H1 (cell line): Measurements from ENCODE around the gene SMO. TPM values are rescaled to one million over a fixed set of nuclear protein-coding genes. Genes with fewer than 3 reads are reported as not detected.

ENCODE experiments used
- CTCF ChIA-PET: fragments of 300-600 bp; sonication (Branson Sonifier 250); formaldehyde crosslinking; loops from one replicate; lab custom pipeline; 2021; ENCODE audit not compliant: partially characterized antibody; lab: Charles Lee
- POLR2A ChIA-PET: fragments of 300-600 bp; sonication (Branson Sonifier 250); formaldehyde crosslinking; loops from one replicate; lab custom pipeline; 2021; ENCODE audit warnings: inconsistent platforms; ENCODE audit not compliant: partially characterized antibody; lab: Charles Lee
- DNase-seq, 2 experiments: peaks; one replicate each; pipeline versions ENCODE4 v3.0.0 to v3.0.0-alpha.2; 2010 to 2022; ENCODE audit warnings: low spot score in 2 of 2, low read depth in 1 of 2, mixed read lengths in 1 of 2
- FAIRE-seq: peaks from 2 replicates; lab custom pipeline; 2011; peaks lifted over from hg19 to GRCh38; lab: Jason Lieb, UNC
- H2AFZ ChIP-seq: 2 replicates; pipeline ENCODE4 v1.8.1; 2012; ENCODE audit warnings: low read length, inconsistent platforms
- H2AK5ac ChIP-seq: 2 replicates; pipeline ENCODE4 v1.6.1; 2013; ENCODE audit warnings: low read depth, low read length
- H2BK120ac ChIP-seq: replicated peaks from 2 replicates; pipeline ENCODE3; 2013; ENCODE audit warnings: low read depth, low read length, inconsistent platforms
- H2BK12ac ChIP-seq: 2 replicates; pipeline ENCODE4 v1.6.1; 2013; ENCODE audit warnings: low read depth, low read length
- H2BK15ac ChIP-seq: 2 replicates; pipeline ENCODE4 v1.6.1; 2013; ENCODE audit warnings: low read length
- H2BK20ac ChIP-seq: 2 replicates; pipeline ENCODE4 v1.6.1; 2013; ENCODE audit warnings: low read length
- H2BK5ac ChIP-seq: 2 replicates; pipeline ENCODE4 v1.6.1; 2013; ENCODE audit warnings: low read depth, low read length
- H3K14ac ChIP-seq: 2 replicates; pipeline ENCODE4 v1.6.1; 2013; ENCODE audit warnings: inconsistent platforms; ENCODE audit not compliant: insufficient read length
- H3K18ac ChIP-seq: 2 replicates; pipeline ENCODE4 v1.6.1; 2013; ENCODE audit warnings: low read length; ENCODE audit errors: extremely low read depth
- H3K23ac ChIP-seq: 2 replicates; pipeline ENCODE4 v1.6.1; 2013; ENCODE audit warnings: inconsistent platforms; ENCODE audit not compliant: insufficient read length
- H3K23me2 ChIP-seq: 2 replicates; pipeline ENCODE4 v1.6.1; 2013; ENCODE audit warnings: low read depth, low read length
- H3K27ac ChIP-seq: 2 replicates; pipeline ENCODE4 v1.6.1; 2011; ENCODE audit warnings: low read depth, low read length, inconsistent platforms
- H3K27me3 ChIP-seq, 4 experiments: replicated peaks in 1 of 4; 1 replicate in 1 of 4; 2 replicates in 3 of 4; pipeline versions ENCODE4 v1.6.1 to v1.8.1; 2011 to 2013; ENCODE audit warnings: low read length in 3 of 4, mild to moderate bottlenecking in 3 of 4, inconsistent platforms in 2 of 4, mixed read lengths in 2 of 4, moderate library complexity in 1 of 4; ENCODE audit not compliant: control insufficient read depth in 3 of 4, insufficient read depth in 3 of 4; ENCODE audit errors: extremely low read depth in 1 of 4
- H3K36me3 ChIP-seq, 4 experiments: 2 replicates each; pipeline versions ENCODE4 v1.6.1 to v1.8.1; 2011 to 2013; ENCODE audit warnings: mild to moderate bottlenecking in 4 of 4, low read length in 3 of 4, moderate library complexity in 2 of 4, control low read depth in 1 of 4, inconsistent platforms in 1 of 4; ENCODE audit not compliant: insufficient read depth in 4 of 4, control insufficient read depth in 2 of 4
- H3K4ac ChIP-seq: replicated peaks from 2 replicates; pipeline ENCODE3; 2013; ENCODE audit warnings: low read length, low read depth, mixed read lengths, inconsistent platforms; ENCODE audit not compliant: insufficient read length
- H3K4me1 ChIP-seq, 4 experiments: replicated peaks in 1 of 4; 1 replicate in 1 of 4; 2 replicates in 3 of 4; pipeline versions ENCODE4 v1.6.1 to v1.8.1; 2011 to 2013; ENCODE audit warnings: low read length in 3 of 4, inconsistent platforms in 2 of 4, mixed read lengths in 1 of 4; ENCODE audit not compliant: insufficient read depth in 4 of 4, control insufficient read depth in 3 of 4
- H3K4me2 ChIP-seq, 2 experiments: 2 replicates each; pipeline versions ENCODE4 v1.6.1 to v1.8.1; 2011 to 2013; ENCODE audit warnings: low read depth in 2 of 2, low read length in 2 of 2, control low read depth in 1 of 2, inconsistent platforms in 1 of 2, mild to moderate bottlenecking in 1 of 2; ENCODE audit not compliant: insufficient read depth in 1 of 2
- H3K4me3 ChIP-seq, 4 experiments: fragments of 200-600, 300-600 bp in 1 of 4; sonication (generic), shearing (Covaris generic), sonication (Bioruptor Twin) in 1 of 4; 2 replicates each; pipeline versions ENCODE4 v1.5.1 to v1.8.1; 2011 to 2016; ENCODE audit warnings: low read length in 4 of 4, low read depth in 3 of 4, control low read depth in 2 of 4, inconsistent platforms in 2 of 4, mild to moderate bottlenecking in 2 of 4, mixed read lengths in 1 of 4, moderate library complexity in 1 of 4; ENCODE audit not compliant: insufficient read depth in 2 of 4; ENCODE audit errors: extremely low read depth in 1 of 4
- H3K56ac ChIP-seq: replicated peaks from 2 replicates; pipeline ENCODE3; 2013; ENCODE audit warnings: low read depth, mild to moderate bottlenecking, mixed read lengths, low read length, inconsistent platforms; ENCODE audit not compliant: insufficient read length
- H3K79me1 ChIP-seq: 2 replicates; pipeline ENCODE4 v1.6.1; 2013; ENCODE audit warnings: low read depth, low read length, control low read depth
- H3K79me2 ChIP-seq, 2 experiments: 2 replicates each; pipeline versions ENCODE4 v1.6.1 to v1.8.1; 2012 to 2013; ENCODE audit warnings: low read length in 2 of 2, mild to moderate bottlenecking in 2 of 2, inconsistent platforms in 1 of 2; ENCODE audit not compliant: insufficient read depth in 2 of 2, control insufficient read depth in 1 of 2
- H3K9ac ChIP-seq, 4 experiments: replicated peaks in 1 of 4; 1 replicate in 1 of 4; 2 replicates in 3 of 4; pipeline versions ENCODE4 v1.6.1 to v1.8.1; 2011 to 2013; ENCODE audit warnings: low read depth in 3 of 4, low read length in 3 of 4, control low read depth in 2 of 4, mild to moderate bottlenecking in 2 of 4, moderate library complexity in 2 of 4, inconsistent platforms in 1 of 4; ENCODE audit errors: extremely low read depth in 1 of 4
- H3K9me3 ChIP-seq, 2 experiments: 2 replicates each; pipeline versions ENCODE4 v1.6.1 to v1.8.1; 2012 to 2013; ENCODE audit warnings: mild to moderate bottlenecking in 2 of 2, moderate library complexity in 2 of 2, control low read depth in 1 of 2, inconsistent platforms in 1 of 2, low read depth in 1 of 2, low read length in 1 of 2, mixed read lengths in 1 of 2; ENCODE audit not compliant: insufficient read depth in 2 of 2
- H4K20me1 ChIP-seq, 2 experiments: replicated peaks in 1 of 2; 2 replicates each; pipeline versions ENCODE3 to v1.8.1; 2011 to 2013; ENCODE audit warnings: inconsistent platforms in 2 of 2, low read length in 2 of 2, mild to moderate bottlenecking in 1 of 2; ENCODE audit not compliant: insufficient read depth in 2 of 2, control insufficient read depth in 1 of 2
- H4K5ac ChIP-seq: 2 replicates; pipeline ENCODE4 v1.6.1; 2013; ENCODE audit warnings: low read length, low read depth, mixed read lengths, inconsistent platforms; ENCODE audit not compliant: insufficient read length
- H4K8ac ChIP-seq: 2 replicates; pipeline ENCODE4 v1.8.0; 2013; ENCODE audit warnings: mild to moderate bottlenecking, moderate library complexity, low read length, inconsistent platforms; ENCODE audit not compliant: insufficient read depth; ENCODE audit errors: extremely low read depth
- H4K91ac ChIP-seq: replicated peaks from 2 replicates; pipeline ENCODE3; 2013; ENCODE audit warnings: low read length, mixed read lengths, inconsistent platforms; ENCODE audit not compliant: insufficient read length
- WGBS, 2 experiments: shearing (Covaris generic) in 1 of 2; methylation state at CpG; one replicate each; pipeline versions ENCODE4 v1.1.6 to v1.1.7; 2013 to 2015; ENCODE audit warnings: low lambda C conversion rate in 2 of 2, mixed read lengths in 2 of 2, inconsistent platforms in 1 of 2, low coverage in 1 of 2, missing lambda C conversion rate in 1 of 2; ENCODE audit not compliant: insufficient replicate concordance in 2 of 2, insufficient coverage in 1 of 2, insufficient read length in 1 of 2; ENCODE audit errors: extremely low coverage in 1 of 2, missing lambda C conversion rate in 1 of 2; 5-methylcytosine and 5-hydroxymethylcytosine counted together
- polyA plus RNA-seq, 7 experiments: library from polyadenylated mRNA; depleted of rRNA in 3 of 7; stranded (reverse) in 5 of 7; unstranded in 2 of 7; fragments of >200 nt in 5 of 7; fragments of 200-250 nt in 2 of 7; gene quantifications; 1 replicate in 5 of 7; 2 replicates in 1 of 7; 4 replicates in 1 of 7; pipeline versions ENCODE4 v1.2.1 to v1.2.3, GENCODE V29; 2011 to 2013; ENCODE audit warnings: missing spikeins in 2 of 7, mixed read lengths in 2 of 7
- total RNA-seq: library from RNA; stranded (reverse); fragmentation: NEBNext Ultra II Directional; extraction: Animal tissue kit (Norgen Biotek cat#: 25700); gene quantifications from 2 replicates; pipeline ENCODE4 v1.2.1, GENCODE V29; 2021

The SMO gene
- total and polyA plus RNA-seq, 2 of the 8 experiments (the other 6 are each of a cell fraction or from before 2014, with no cell fraction given): 64.5 to 67.6 TPM

- H2BK5ac ChIP-seq: peak overlapping the region; percentile 62; the same call in 1 of the 2 replicates
- H4K20me1 ChIP-seq: peaks cover 0 to 2% of the 10 kb centered on the region in 2 experiments
- ChIA-PET CTCF (interaction anchor here (0.9 to 9.1 kb wide), 6 partner anchors 22 to 144 kb away, joined by 3 to 142 read pairs (median 6); no protein-coding TSS in a partner anchor), POLR2A (interaction anchor here (0.7 to 2.8 kb wide), 13 partner anchors 8 to 209 kb away, joined by 3 to 9 read pairs (median 3); partner anchors contain the start of gene SMO)
- H3K56ac ChIP-seq: peak overlapping the region; percentile 0
- peak overlapping the region; percentile 88; the same call in 1 of the 2 replicates for H2BK15ac ChIP-seq
- peak overlapping the region; percentile 59 to 75 (median 72) for H3K9ac ChIP-seq
- no peak for FAIRE-seq
- no peak overlapping the region for H2BK120ac ChIP-seq
- H4K91ac ChIP-seq: no peak overlapping the region
- no peaks in the 10 kb centered on the region for H3K9me3 ChIP-seq
- no peak overlapping the region for H4K5ac ChIP-seq
- peaks cover 5% of the 10 kb centered on the region for H3K23me2 ChIP-seq
- no peaks in the 10 kb centered on the region for H3K36me3 ChIP-seq
- peak overlapping the region; percentile 88 for H3K18ac ChIP-seq
- WGBS, 2 experiments: 2% methylated on average over 37 of the region's 60 CpGs; no CpG with 5 or more reads in 1 of the 2 experiments
- peak overlapping the region; percentile 90 to 93 for H3K4me2 ChIP-seq
- H3K79me1 ChIP-seq: peaks cover 3% of the 10 kb centered on the region; the same call in 1 of the 2 replicates
- no peak overlapping the region; the same call in 1 of the 2 replicates for H2BK12ac ChIP-seq
- no peaks in the 10 kb centered on the region for H3K27me3 ChIP-seq
- H3K27ac ChIP-seq: peak overlapping the region; percentile 50; the same call in 1 of the 2 replicates
- no peak overlapping the region for H3K4ac ChIP-seq
- H3K4me1 ChIP-seq: peaks cover 0 to 9% (median 4%) of the 10 kb centered on the region in 4 experiments; a peak in 3 of 7 replicates
- peak overlapping the region; percentile 79 to 95 (median 88) for H3K4me3 ChIP-seq
- H2AFZ ChIP-seq: 0 out of 2 replicates have a peak overlapping the region, but pooled peaks have one; percentile 25
- H4K8ac ChIP-seq: no peak overlapping the region
- no peak overlapping the region for H3K14ac ChIP-seq
- DNase-seq: peak in 1 of 2 experiments; percentile 77
- H2AK5ac ChIP-seq: no peak overlapping the region
- no peak overlapping the region for H2BK20ac ChIP-seq
- H3K79me2 ChIP-seq: peaks cover 0 to 44% of the 10 kb centered on the region in 2 experiments; a peak in 3 of 4 replicates
- H3K23ac ChIP-seq: no peak overlapping the region
Observed at GRCh38 chr7:129225206-129225930, 36.9 kb downstream of the SMO start.
